Measurements from ENCODE around the gene KCNMA1. TPM values are rescaled to one million over a fixed set of nuclear protein-coding genes. Genes with fewer than 3 reads are reported as not detected.

The KCNMA1 gene
- total RNA-seq, 3 donors from 2014 or later: 13.6 to 37.8 (median 15.1) TPM

DNA sequence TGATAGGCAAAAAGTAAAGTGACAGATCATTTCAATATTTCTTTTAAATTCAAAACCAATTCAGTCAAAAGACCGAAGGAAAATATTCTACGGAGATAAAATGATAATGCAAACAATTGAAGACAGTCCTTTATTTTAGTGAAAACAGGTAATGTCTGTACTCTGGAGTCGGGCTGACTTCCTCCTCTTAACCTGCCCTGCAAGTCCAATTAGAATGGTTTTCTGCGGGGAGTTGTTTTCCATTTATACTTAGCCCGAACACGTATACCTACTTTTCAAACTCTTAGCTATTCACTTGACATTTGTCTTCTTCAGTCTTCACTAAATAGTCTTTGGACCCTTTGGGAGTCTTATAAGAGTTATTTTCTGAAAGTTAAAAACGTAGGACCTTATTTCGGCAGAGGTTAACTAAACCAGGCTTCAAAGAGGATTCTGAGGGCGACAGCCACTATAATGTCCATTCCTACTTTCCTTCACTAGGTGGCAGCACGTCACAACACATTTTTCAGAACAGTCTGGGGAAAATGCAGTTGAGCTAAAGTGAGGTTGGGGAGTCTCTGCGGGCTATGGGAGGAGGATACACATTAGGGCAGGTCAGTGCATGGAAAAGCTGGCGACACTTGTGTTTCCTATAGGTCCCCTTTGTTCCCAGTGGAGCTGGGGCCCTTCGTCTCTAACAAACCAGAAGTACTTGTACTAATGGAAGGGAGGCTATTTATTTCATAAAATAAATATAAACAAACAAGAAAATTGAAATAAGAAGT lies 472.0 kb downstream of the KCNMA1 start:
- Histone ChIP-seq H3K27me3 (no peaks in the 10 kb centered on the region), H3K4me3 (peak overlapping the region in 2 of 3 donors; percentile 11 to 13), H3K9me3 (no peaks in the 10 kb centered on the region), H3K36me3 (no peaks in the 10 kb centered on the region), H3K4me1 (no peaks in the 10 kb centered on the region), H3K27ac (peak overlapping the region in 1 of 2 donors; percentile 41)
- peak in 1 of 2 donors; percentile 32 for DNase-seq (ENCODE audit: low spot score in 2 of 2)
- intact Hi-C loops (cut with DNase I; ENCODE audit: low total_unique reads): loop anchor here (10.0 kb wide), 1 partner anchor 469 kb away; the partner anchor contains the start of gene KCNMA1
- no peak for TF ChIP-seq POLR2A (IDR thresholded peaks at IDR 0.05)
- TF ChIP-seq, protein P1, sequence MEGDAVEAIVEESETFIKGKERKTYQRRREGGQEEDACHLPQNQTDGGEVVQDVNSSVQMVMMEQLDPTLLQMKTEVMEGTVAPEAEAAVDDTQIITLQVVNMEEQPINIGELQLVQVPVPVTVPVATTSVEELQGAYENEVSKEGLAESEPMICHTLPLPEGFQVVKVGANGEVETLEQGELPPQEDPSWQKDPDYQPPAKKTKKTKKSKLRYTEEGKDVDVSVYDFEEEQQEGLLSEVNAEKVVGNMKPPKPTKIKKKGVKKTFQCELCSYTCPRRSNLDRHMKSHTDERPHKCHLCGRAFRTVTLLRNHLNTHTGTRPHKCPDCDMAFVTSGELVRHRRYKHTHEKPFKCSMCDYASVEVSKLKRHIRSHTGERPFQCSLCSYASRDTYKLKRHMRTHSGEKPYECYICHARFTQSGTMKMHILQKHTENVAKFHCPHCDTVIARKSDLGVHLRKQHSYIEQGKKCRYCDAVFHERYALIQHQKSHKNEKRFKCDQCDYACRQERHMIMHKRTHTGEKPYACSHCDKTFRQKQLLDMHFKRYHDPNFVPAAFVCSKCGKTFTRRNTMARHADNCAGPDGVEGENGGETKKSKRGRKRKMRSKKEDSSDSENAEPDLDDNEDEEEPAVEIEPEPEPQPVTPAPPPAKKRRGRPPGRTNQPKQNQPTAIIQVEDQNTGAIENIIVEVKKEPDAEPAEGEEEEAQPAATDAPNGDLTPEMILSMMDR (IDR thresholded peaks at IDR 0.05): peak; percentile 49 to 78 (median 70)

DNA sequence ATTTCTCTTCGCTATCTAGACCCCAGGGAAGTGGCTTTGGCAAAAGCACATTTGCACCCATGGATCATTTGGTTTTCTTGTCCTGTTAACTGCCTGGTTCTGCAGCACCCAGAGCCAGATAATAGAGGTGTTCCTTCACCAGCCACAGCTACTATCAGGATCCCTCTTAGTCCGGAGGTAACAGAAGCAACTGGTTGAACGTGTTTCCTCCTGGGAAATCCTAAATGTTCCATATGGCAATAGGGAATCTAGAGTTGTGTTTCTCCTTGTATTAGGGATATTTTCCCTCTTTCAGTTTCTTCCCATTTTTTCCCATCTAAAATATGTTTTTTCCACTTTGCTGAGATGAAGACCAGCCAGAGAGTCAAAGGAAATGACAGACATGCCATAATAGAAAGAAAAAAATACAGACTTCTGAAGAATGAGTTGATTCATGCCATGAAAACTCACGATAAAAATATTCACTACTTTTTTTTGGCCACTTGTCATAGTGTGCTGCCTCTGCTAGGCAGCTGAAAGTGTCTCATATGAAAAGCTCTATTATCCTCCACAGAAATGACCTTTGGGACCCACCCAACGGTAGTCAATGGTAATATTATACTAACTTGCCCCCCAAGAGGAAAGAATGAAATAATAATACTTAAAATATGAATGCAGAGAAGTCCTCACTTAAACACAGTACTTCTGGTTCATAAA lies 472.8 kb downstream of the KCNMA1 start:
- Histone ChIP-seq H3K27me3 (no peaks in the 10 kb centered on the region), H3K4me3 (no peak overlapping the region), H3K36me3 (no peaks in the 10 kb centered on the region), H3K9me3 (no peaks in the 10 kb centered on the region), H3K27ac (no peak overlapping the region), H3K4me1 (no peaks in the 10 kb centered on the region)
- no peak for DNase-seq (ENCODE audit: low spot score in 2 of 2)
- TF ChIP-seq, protein P1 (IDR thresholded peaks at IDR 0.05): no peak
- TF ChIP-seq POLR2AphosphoS5 (IDR thresholded peaks at IDR 0.05) (no peak), POLR2A (IDR thresholded peaks at IDR 0.05) (no peak)
- intact Hi-C loops (cut with DNase I; ENCODE audit: low total_unique reads): loop anchor here (5.0 to 10.0 kb wide), 2 partner anchors 78 to 470 kb away; partner anchors contain the start of gene KCNMA1

DNA sequence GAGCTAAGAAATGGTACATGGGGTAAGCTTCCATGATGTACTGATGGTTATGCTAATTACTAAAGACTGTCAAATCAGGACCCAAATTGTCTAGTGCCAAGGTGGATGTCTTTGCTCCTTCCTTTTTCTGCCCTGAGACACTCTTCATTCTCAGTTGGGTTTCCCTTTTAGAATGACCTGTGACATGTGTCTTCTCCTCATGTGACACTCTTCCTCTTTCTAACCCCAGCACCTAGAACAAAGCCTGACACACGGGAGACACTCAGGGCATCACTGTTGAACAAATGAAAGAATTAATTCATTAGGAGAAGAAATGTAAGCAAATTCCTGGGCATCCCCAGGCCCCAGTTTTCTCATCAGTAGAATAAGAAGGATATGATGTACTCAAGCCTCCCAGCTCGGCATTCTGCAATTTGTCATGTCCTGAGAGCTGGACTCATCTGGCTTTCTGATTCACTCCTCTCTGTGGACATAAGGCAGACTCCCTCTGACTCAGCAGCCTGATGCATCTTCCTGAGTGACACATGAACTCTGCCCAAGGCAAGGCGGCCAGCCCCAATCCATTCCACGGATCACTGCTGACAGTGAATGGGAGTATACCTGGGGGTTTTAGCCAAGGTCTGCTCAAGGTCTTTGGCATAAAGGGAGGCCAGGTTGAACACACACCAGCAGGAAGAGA lies 473.8 kb downstream of the KCNMA1 start:
- Histone ChIP-seq H3K36me3 (no peaks in the 10 kb centered on the region), H3K4me1 (no peaks in the 10 kb centered on the region), H3K9me3 (no peaks in the 10 kb centered on the region), H3K4me3 (no peak overlapping the region), H3K27ac (no peak overlapping the region), H3K27me3 (no peaks in the 10 kb centered on the region)
- DNase-seq (ENCODE audit: low spot score in 2 of 2): peak; percentile 27 to 62
- intact Hi-C loops (cut with DNase I; ENCODE audit: low total_unique reads): loop anchor here (5.0 to 10.0 kb wide), 2 partner anchors 78 to 471 kb away; partner anchors contain the start of gene KCNMA1
- no peak for TF ChIP-seq POLR2AphosphoS5 (IDR thresholded peaks at IDR 0.05)
- TF ChIP-seq POLR2A (IDR thresholded peaks at IDR 0.05): no peak

DNA sequence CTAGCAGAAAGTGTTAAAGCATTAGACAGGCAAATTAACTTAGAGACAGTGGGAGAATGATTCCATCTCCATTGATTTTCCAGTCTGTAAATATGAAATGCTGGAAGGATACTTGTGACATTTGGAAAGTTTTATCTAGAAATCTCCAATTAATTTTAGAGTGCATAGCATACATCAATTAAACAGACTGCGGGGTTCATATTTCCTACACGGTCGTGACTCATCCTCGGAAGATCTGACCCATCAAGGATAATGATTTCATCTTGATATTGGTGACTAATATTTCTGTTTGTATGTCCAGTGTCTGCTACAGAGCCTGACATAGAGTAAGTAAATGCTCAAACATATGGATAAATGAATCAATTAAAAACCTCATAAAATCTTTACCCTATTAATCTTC lies 474.9 kb downstream of the KCNMA1 start:
- intact Hi-C loops (cut with DNase I; ENCODE audit: low total_unique reads): loop anchor here (5.0 to 10.0 kb wide), 2 partner anchors 80 to 472 kb away; partner anchors contain the start of gene KCNMA1
- H3K4me1 ChIP-seq: no peaks in the 10 kb centered on the region
- TF ChIP-seq POLR2AphosphoS5 (IDR thresholded peaks at IDR 0.05): no peak
- TF ChIP-seq, protein P1 (IDR thresholded peaks at IDR 0.05): no peak
- no peak for TF ChIP-seq POLR2A (IDR thresholded peaks at IDR 0.05)

DNA sequence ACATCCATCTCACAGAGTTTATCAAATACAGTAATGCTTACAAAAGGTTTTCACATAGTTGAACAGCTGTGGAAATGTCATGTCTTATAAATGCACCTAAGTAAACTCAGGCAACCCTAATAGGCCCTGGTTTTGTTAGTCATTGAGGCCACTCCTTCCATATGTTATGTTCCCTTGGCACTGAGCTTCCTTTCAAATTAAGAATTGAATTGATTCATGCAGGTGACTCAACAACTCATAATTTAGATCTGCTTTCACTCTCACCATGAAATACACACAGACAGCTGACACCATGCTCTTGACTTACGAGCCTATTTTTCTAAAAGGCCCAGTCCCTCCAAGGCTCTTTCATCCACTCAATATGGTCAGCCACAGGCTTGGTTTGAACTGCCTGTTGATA lies 476.9 kb downstream of the KCNMA1 start:
- H3K4me1 ChIP-seq: no peaks in the 10 kb centered on the region
- TF ChIP-seq, protein P1 (IDR thresholded peaks at IDR 0.05): no peak
- no peak for TF ChIP-seq POLR2A (IDR thresholded peaks at IDR 0.05)
- no peak for TF ChIP-seq POLR2AphosphoS5 (IDR thresholded peaks at IDR 0.05)
- DNase-seq (ENCODE audit: low spot score in 2 of 2): no peak
- intact Hi-C loops (cut with DNase I; ENCODE audit: low total_unique reads): loop anchor here (5.0 to 10.0 kb wide), 2 partner anchors 82 to 474 kb away; partner anchors contain the start of gene KCNMA1
- H3K36me3 ChIP-seq: no peaks in the 10 kb centered on the region
- H3K27ac ChIP-seq: peak overlapping the region in 1 of 2 donors; percentile 42
- H3K27me3 ChIP-seq: no peaks in the 10 kb centered on the region
- H3K9me3 ChIP-seq: no peaks in the 10 kb centered on the region
- H3K4me3 ChIP-seq: no peak overlapping the region

More for the DNA sequence above, 474.9 kb downstream of the KCNMA1 start:
- H3K9me3 ChIP-seq: no peaks in the 10 kb centered on the region
- DNase-seq (ENCODE audit: low spot score in 2 of 2): no peak
- H3K27me3 ChIP-seq: no peaks in the 10 kb centered on the region
- H3K4me3 ChIP-seq: no peak overlapping the region
- no peaks in the 10 kb centered on the region for H3K36me3 ChIP-seq
- H3K27ac ChIP-seq: no peak overlapping the region
